Activated CD4-positive, CD25-positive, alpha-beta regulatory T cell (primary cell): Measurements from ENCODE around the gene GALNT17.

ENCODE experiments used
- DNase-seq, 4 experiments: peaks; one replicate each; lab custom pipeline; 2025; lab: John Stamatoyannopoulos, UW

The GALNT17 gene

GRCh38 chr7:71752171-71752935 is 620.4 kb downstream of the GALNT17 start:
- no peak for DNase-seq

- DNase-seq: no peak
Measured at GRCh38 chr7:71753236-71753635, 621.3 kb downstream of the GALNT17 start.

- no peak for DNase-seq
Measured at GRCh38 chr7:71753956-71754664, 622.2 kb downstream of the GALNT17 start.

- no peak for DNase-seq
Measured at GRCh38 chr7:71754828-71755227, 622.9 kb downstream of the GALNT17 start.

GRCh38 chr7:71761336-71761735 is 629.4 kb downstream of the GALNT17 start:
- DNase-seq: no peak
